GM18507 (cell line): Measurements from ENCODE around the gene TARBP1.

Experiments
- DNase-seq: peaks from one replicate; pipeline ENCODE4 v3.0.0; 2011; ENCODE audit warnings: low read depth; ENCODE audit not compliant: insufficient read length; ENCODE audit errors: extremely low spot score
- FAIRE-seq: peaks from 2 replicates; lab custom pipeline; 2011; peaks lifted over from hg19 to GRCh38; lab: Jason Lieb, UNC

The TARBP1 gene

DNA sequence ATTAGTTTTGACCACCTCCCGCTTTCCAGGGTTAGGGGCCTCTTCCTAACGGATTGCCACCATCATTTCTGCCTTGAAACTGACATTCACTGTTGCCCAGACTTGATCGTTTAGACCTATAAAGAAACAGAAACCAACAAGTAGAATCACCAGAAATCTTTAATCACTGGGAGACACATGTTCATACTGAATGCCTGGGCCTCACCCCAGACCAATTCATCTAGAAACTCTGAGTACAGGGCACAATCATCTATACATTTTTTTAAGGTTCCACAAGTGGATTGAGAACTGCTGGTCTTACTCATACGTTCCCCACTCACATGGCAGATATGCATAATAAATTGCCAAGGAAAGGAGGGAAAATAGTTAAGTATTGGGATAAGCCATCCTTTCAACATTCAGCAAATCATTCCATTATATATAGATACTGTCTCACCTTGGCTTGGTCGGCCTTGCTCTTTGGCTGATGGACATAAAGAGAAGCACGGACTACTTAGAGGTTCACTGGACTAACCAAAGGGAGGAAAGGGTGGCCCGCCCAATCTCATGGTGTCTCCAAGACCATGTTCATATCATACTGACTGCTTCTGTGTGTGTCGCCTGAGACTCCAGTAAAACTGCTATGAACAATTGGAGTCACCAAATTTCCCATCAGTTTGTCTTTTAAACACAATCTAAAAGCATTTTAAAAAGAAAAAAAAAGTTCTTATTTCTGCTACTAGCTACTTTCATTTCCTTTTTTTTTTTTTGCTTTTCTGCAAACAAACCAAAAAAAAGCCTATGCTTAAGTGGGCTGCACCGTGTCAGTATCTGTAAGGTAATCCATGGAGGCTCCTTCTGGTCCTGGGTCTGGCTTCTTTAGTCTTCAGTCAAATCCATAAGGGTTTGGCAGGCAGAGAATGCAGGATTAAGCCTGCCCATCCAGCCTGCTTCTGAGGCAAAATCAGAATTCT, 9.4 kb upstream of the TARBP1 start:
- peak; percentile 5 for FAIRE-seq
- DNase-seq: no peak

GRCh38 chr1:234486858-234487840, 8.2 kb upstream of the TARBP1 start:
- DNase-seq (no peak), FAIRE-seq (peak; percentile 31)

GRCh38 chr1:234484991-234485739, 6.2 kb upstream of the TARBP1 start:
- FAIRE-seq (no peak), DNase-seq (no peak)

GRCh38 chr1:234484218-234484617, 5.2 kb upstream of the TARBP1 start:
- FAIRE-seq (no peak), DNase-seq (no peak)

- DNase-seq (no peak), FAIRE-seq (no peak)
These were observed 2.8 kb upstream of the TARBP1 start for GRCh38 chr1:234481771-234482170.

DNA sequence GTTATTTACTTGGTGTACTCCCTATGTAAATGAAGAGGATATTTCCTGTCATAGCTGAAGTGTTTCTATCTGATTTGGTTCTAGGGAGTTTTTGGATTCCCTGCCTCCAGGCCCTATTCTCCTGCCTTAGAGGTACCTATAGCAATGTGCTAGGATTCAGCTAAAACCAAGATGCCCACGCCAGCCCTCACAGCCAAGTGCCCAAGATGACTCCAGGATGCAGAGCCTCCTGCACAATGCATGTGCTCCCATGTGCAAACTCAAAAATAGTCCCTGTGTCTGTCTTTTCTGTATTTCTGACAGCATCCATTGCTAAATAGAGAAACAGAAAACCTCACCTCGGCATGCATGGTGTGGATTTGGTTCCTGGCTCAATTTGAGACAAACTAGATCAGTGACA, 887 bp upstream of the TARBP1 start:
- FAIRE-seq (no peak), DNase-seq (no peak)

GRCh38 chr1:234479310-234479559, 256 bp upstream of the TARBP1 start:
- FAIRE-seq (no peak), DNase-seq (no peak)

- DNase-seq (no peak), FAIRE-seq (peak; percentile 66)
These were observed 863 bp downstream of the TARBP1 start for GRCh38 chr1:234478152-234478480.

GRCh38 chr1:234477386-234478151, 1.4 kb downstream of the TARBP1 start:
- FAIRE-seq (no peak), DNase-seq (no peak)

- FAIRE-seq: peak; percentile 67
These were observed 2.8 kb downstream of the TARBP1 start for GRCh38 chr1:234476172-234476571.

DNA sequence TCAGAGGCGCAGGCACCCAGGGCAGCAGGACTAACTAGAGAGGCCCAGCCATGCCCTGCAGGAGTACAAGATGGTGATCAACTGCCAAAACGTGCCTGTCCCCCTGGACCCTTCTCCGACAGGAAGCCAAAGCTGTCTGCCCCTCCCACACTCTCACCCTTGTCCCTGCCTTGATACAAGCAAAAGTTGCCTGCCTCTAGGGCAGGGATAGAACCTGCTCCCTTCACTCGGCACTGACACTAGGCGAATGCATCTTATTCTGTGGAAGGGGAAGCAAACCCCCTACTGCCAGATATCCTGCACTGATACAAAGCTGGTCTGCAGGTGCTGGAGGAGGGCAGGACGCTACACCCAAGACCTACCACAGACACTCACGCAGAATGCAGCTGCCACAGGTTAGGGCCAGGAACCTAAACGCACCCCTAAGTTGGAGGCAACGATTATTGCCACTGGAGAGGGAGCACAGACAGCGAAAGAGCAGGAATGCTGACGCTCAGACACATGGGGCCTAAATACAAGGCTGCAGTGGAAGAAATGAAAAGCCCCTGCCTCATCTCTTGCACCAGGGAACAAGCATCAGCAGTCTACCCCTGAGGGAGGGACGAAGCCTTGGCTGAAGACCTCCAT, 3.7 kb downstream of the TARBP1 start:
- FAIRE-seq: no peak
- no peak for DNase-seq

More at GRCh38 chr1:234476172-234476571, 2.8 kb downstream of the TARBP1 start:
- DNase-seq: no peak

DNA sequence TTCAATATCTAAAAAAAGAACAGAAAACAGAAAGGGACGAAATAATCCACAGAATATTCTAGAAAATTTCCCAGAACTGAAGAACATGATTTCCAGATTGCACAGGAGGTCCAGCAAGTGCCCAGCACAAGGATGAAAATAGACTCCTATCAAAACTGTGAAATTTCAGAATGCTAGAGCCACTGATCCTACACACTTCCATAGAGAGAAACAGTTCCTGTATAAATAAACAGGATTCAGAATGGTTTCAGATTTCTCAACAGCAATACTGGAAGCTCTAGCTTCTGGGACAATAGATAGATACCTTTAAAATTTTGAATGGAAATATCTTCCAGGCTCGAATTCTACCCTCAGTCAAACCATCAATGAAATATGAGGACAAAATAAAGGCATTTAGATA, 4.6 kb downstream of the TARBP1 start:
- no peak for DNase-seq
- FAIRE-seq: no peak

- peak; percentile 69 for FAIRE-seq
These were observed 5.9 kb downstream of the TARBP1 start for GRCh38 chr1:234473118-234473517.

GRCh38 chr1:234469376-234469775, 9.6 kb downstream of the TARBP1 start:
- DNase-seq (no peak), FAIRE-seq (no peak)

More at GRCh38 chr1:234473118-234473517, 5.9 kb downstream of the TARBP1 start:
- no peak for DNase-seq

DNA sequence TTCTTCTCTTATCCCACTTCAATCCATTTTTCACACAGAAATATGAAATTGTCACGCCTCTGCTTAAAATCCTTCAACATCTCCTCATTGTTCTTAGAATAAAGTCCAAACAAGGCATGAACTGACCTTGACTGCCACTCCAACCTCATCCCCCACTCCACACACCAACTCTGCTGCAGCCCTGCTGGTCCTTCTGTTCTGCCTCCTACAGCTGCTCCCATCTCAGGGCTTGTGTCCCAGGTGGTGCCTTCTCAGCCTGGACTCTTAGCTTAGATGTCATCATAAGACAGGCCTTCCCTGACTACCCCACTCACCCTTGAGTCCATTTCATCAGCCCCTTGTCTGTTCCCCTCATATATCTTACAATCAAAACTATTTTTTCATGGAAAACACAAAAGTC, 10.4 kb downstream of the TARBP1 start:
- DNase-seq (no peak), FAIRE-seq (no peak)

- FAIRE-seq: no peak
These were observed 11.2 kb downstream of the TARBP1 start for GRCh38 chr1:234467821-234468220.

GRCh38 chr1:234466945-234467344, 12.0 kb downstream of the TARBP1 start:
- no peak for FAIRE-seq
- no peak for DNase-seq

More at GRCh38 chr1:234467821-234468220, 11.2 kb downstream of the TARBP1 start:
- DNase-seq: no peak

- no peak for DNase-seq
- no peak for FAIRE-seq
These were observed 15.2 kb downstream of the TARBP1 start for GRCh38 chr1:234463749-234464148.

- DNase-seq: no peak
- FAIRE-seq: no peak
These were observed 18.3 kb downstream of the TARBP1 start for GRCh38 chr1:234460652-234461051.
